Uterus (tissue), 4 donors: Measurements from ENCODE around the gene ARPP21. TPM values are rescaled to one million over a fixed set of nuclear protein-coding genes. Genes with fewer than 3 reads are reported as not detected.

ENCODE experiments used
- DNase-seq, 2 donors: peaks; one replicate each; pipeline ENCODE4 v3.0.0-alpha.2; 2019 to 2020
- H3K27ac ChIP-seq, 2 donors: fragments of 200-600 bp; sonication (generic); 1 replicate in 1 of 2; 2 replicates in 1 of 2; pipeline ENCODE4 v1.5.1; 2016 to 2018
- H3K27me3 ChIP-seq, 2 donors: fragments of 200-600 bp; sonication (generic); one replicate each; pipeline ENCODE4 v1.5.1; 2018 to 2019; ENCODE audit warnings: control low read depth in 1 of 2
- H3K36me3 ChIP-seq, 2 donors: fragments of 200-600 bp; sonication (generic); one replicate each; pipeline ENCODE4 v1.5.1; 2019; ENCODE audit warnings: control low read depth in 1 of 2
- H3K4me1 ChIP-seq, 2 donors: fragments of 200-600 bp; sonication (generic); one replicate each; pipeline ENCODE4 v1.5.1; 2018 to 2019; ENCODE audit warnings: control low read depth in 1 of 2
- H3K4me3 ChIP-seq, 2 donors: fragments of 200-600 bp; sonication (generic); 1 replicate in 1 of 2; 2 replicates in 1 of 2; pipeline ENCODE4 v1.5.1; 2018 to 2019; ENCODE audit warnings: mild to moderate bottlenecking in 1 of 2
- H3K9me3 ChIP-seq, 2 donors: fragments of 200-600 bp; sonication (generic); one replicate each; pipeline ENCODE4 v1.5.1; 2019; ENCODE audit warnings: control low read depth in 1 of 2
- CTCF ChIP-seq, 4 experiments: fragments of 200-600 bp in 2 of 4; fragments of 450-650 bp in 2 of 4; sonication (generic) in 2 of 4; IDR thresholded peaks; one replicate each; pipeline ENCODE4 v1.5.1; 2016 to 2019; ENCODE audit warnings: antibody characterized with exemption in 4 of 4, mild to moderate bottlenecking in 2 of 4, moderate library complexity in 1 of 4
- POLR2A ChIP-seq, 2 donors: fragments of 450-650 bp; IDR thresholded peaks; one replicate each; pipeline ENCODE4 v1.6.1; 2016; ENCODE audit warnings: antibody characterized with exemption in 2 of 2, mild to moderate bottlenecking in 1 of 2, moderate library complexity in 1 of 2
- intact Hi-C: fragments of 100-400 bp; cut with DNase I; formaldehyde crosslinking; loops from one replicate; pipeline ENCODE4 v1.15.1; 2023; ENCODE audit warnings: low total_unique reads
- total RNA-seq, 4 donors: library from RNA; depleted of rRNA in 3 of 4; stranded (reverse); fragments of >200 nt in 3 of 4; gene quantifications; one replicate each; pipeline versions ENCODE4 v1.1.0 to v1.2.4, GENCODE V29; 2014 to 2023
- donor health status: DM: yes; HTN: yes; CAD: no.

The ARPP21 gene
- total RNA-seq, 4 donors from 2014 or later = 1.2 TPM; not detected in 3

- DNase-seq = no peak
- H3K27ac ChIP-seq = no peak overlapping the region
- intact Hi-C loops = no loop called here
- H3K4me3 ChIP-seq = no peak overlapping the region
- H3K4me1 ChIP-seq = no peaks in the 10 kb centered on the region
- H3K9me3 ChIP-seq = no peaks in the 10 kb centered on the region
- H3K27me3 ChIP-seq = no peaks in the 10 kb centered on the region
- H3K36me3 ChIP-seq = no peaks in the 10 kb centered on the region
- TF ChIP-seq CTCF (IDR thresholded peaks at IDR 0.05) (no peak), POLR2A (IDR thresholded peaks at IDR 0.05) (no peak)
These were observed 41.8 kb upstream of the ARPP21 start for GRCh38 chr3:35597490-35597889.

DNA sequence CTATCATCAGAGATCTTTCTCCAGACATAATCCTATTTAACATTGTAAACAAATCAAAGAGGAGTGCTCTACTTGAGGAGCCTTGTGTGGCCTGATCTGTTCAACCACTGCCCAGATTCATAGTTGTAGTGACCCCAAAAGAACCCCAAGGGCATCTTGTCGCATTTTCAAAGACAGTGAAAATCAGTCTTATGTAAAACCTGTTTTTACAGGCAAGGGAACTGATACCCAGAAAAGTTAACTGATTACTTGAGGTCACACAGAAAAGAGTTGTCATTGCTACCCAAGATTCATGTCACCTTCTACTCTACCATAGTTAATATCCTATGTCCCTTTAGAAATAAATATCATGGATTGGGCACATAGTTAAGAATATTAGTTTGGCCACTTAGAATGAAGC, 40.5 kb upstream of the ARPP21 start:
- Histone ChIP-seq H3K27ac (no peak overlapping the region), H3K27me3 (no peaks in the 10 kb centered on the region), H3K4me3 (no peak overlapping the region), H3K4me1 (no peaks in the 10 kb centered on the region), H3K9me3 (no peaks in the 10 kb centered on the region), H3K36me3 (no peaks in the 10 kb centered on the region)
- intact Hi-C loops = no loop called here
- DNase-seq = no peak
- TF ChIP-seq POLR2A (IDR thresholded peaks at IDR 0.05) = no peak
- TF ChIP-seq CTCF (IDR thresholded peaks at IDR 0.05) = no peak

DNA sequence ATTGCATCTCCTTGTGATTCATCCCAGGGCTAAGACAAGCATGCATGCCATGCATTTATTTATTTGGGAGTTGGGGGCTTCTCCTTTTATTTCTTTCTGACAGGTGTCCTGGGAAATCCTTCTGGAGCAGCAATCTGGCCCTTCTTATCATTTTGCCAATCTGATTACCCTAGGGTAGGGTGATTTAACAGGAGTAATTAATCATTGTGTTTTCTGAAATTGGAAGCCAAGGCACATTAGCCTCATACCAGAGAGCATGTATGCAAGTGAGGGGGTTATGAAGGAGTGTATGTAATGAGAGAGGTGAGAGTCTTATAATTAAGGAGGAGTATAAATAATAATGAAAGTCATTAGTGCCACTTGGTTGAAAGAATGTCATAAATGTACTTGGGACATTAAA, 37.4 kb upstream of the ARPP21 start:
- intact Hi-C loops = no loop called here
- DNase-seq = no peak

GRCh38 chr3:35602395-35602936, 36.9 kb upstream of the ARPP21 start:
- Histone ChIP-seq H3K9me3 (no peaks in the 10 kb centered on the region), H3K27ac (no peak overlapping the region), H3K36me3 (no peaks in the 10 kb centered on the region), H3K4me3 (no peak overlapping the region), H3K27me3 (no peaks in the 10 kb centered on the region), H3K4me1 (no peaks in the 10 kb centered on the region)
- intact Hi-C loops = no loop called here
- no peak for TF ChIP-seq CTCF (IDR thresholded peaks at IDR 0.05)
- TF ChIP-seq POLR2A (IDR thresholded peaks at IDR 0.05) = no peak
- DNase-seq = no peak

More for the DNA sequence above, 37.4 kb upstream of the ARPP21 start:
- Histone ChIP-seq H3K27ac (no peak overlapping the region), H3K27me3 (no peaks in the 10 kb centered on the region), H3K4me3 (no peak overlapping the region), H3K9me3 (no peaks in the 10 kb centered on the region), H3K4me1 (no peaks in the 10 kb centered on the region), H3K36me3 (no peaks in the 10 kb centered on the region)
- TF ChIP-seq POLR2A (IDR thresholded peaks at IDR 0.05) (no peak), CTCF (IDR thresholded peaks at IDR 0.05) (no peak)

DNA sequence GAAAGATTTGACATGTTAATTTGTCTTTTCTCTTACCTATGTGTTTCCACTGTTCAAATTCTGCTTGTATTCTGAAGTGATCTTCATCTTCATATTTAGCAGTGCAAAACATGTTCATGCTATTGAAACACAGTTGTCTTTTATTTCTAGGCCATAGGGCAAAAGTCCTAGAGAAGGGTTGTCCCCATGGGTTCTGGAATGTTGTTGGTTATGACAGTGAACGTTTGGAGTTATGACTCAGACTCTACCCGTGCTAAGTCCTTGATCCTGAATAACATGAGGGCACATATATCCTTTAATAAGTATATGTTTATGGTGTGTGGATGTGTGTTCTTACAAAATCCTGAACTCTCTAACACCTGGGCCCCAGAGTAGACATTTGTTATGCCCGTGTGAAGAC, 23.0 kb upstream of the ARPP21 start:
- intact Hi-C loops = no loop called here
- Histone ChIP-seq H3K4me1 (no peaks in the 10 kb centered on the region), H3K36me3 (no peaks in the 10 kb centered on the region), H3K27me3 (no peaks in the 10 kb centered on the region), H3K4me3 (no peak overlapping the region), H3K27ac (no peak overlapping the region), H3K9me3 (no peaks in the 10 kb centered on the region)
- DNase-seq = no peak
- no peak for TF ChIP-seq POLR2A (IDR thresholded peaks at IDR 0.05)
- no peak for TF ChIP-seq CTCF (IDR thresholded peaks at IDR 0.05)
